Trophoblast cell (in vitro differentiated cells and primary cell): Measurements from ENCODE around the gene EML6.
A peak's percentile ranks its signal among the peaks of the same experiment; 100 is the strongest.

Source experiments
- DNase-seq, 2 donors: peaks; one replicate each; pipeline ENCODE4 v3.0.0-alpha.2; 2016
- H2AFZ ChIP-seq: 2 replicates; pipeline ENCODE4 v1.6.1; 2013; ENCODE audit warnings: low read length, moderate library complexity, mild to moderate bottlenecking; ENCODE audit not compliant: insufficient read depth, poor library complexity
- H2AK5ac ChIP-seq: 2 replicates; pipeline ENCODE4 v1.6.1; 2013; ENCODE audit warnings: mild to moderate bottlenecking, low read length
- H2BK120ac ChIP-seq: 2 replicates; pipeline ENCODE4 v1.6.1; 2013; ENCODE audit warnings: low read length, mild to moderate bottlenecking, moderate library complexity; ENCODE audit not compliant: insufficient read depth, poor library complexity
- H2BK12ac ChIP-seq: 2 replicates; pipeline ENCODE4 v1.6.1; 2013; ENCODE audit warnings: mild to moderate bottlenecking, low read length, moderate library complexity
- H2BK5ac ChIP-seq: 2 replicates; pipeline ENCODE4 v1.6.1; 2013; ENCODE audit warnings: low read length, low read depth, moderate library complexity, mild to moderate bottlenecking; ENCODE audit not compliant: poor library complexity
- H3K14ac ChIP-seq: 2 replicates; pipeline ENCODE4 v1.6.1; 2013; ENCODE audit warnings: mild to moderate bottlenecking, low read length
- H3K18ac ChIP-seq: 2 replicates; pipeline ENCODE4 v1.6.1; 2013; ENCODE audit warnings: mild to moderate bottlenecking, low read length
- H3K23ac ChIP-seq: 2 replicates; pipeline ENCODE4 v1.6.1; 2013; ENCODE audit warnings: low read length
- H3K27ac ChIP-seq: 2 replicates; pipeline ENCODE4 v1.5.1; 2013; ENCODE audit warnings: low read depth, mild to moderate bottlenecking, inconsistent platforms, low read length, moderate library complexity
- H3K27me3 ChIP-seq: 2 replicates; pipeline ENCODE4 v1.6.1; 2013; ENCODE audit warnings: inconsistent platforms, mild to moderate bottlenecking, low read length, moderate library complexity; ENCODE audit not compliant: insufficient read depth
- H3K36me3 ChIP-seq, 2 experiments: 1 replicate in 1 of 2; 2 replicates in 1 of 2; pipeline ENCODE4 v1.6.1; 2013; ENCODE audit warnings: low read length in 2 of 2, mild to moderate bottlenecking in 2 of 2, moderate library complexity in 1 of 2; ENCODE audit not compliant: insufficient read depth in 2 of 2, control insufficient read depth in 1 of 2
- H3K4ac ChIP-seq: 2 replicates; pipeline ENCODE4 v1.6.1; 2013; ENCODE audit warnings: low read depth, mild to moderate bottlenecking, low read length, moderate library complexity
- H3K4me1 ChIP-seq, 2 experiments: 1 replicate in 1 of 2; 2 replicates in 1 of 2; pipeline ENCODE4 v1.6.1; 2013; ENCODE audit warnings: low read length in 2 of 2, mild to moderate bottlenecking in 2 of 2, moderate library complexity in 1 of 2; ENCODE audit not compliant: insufficient read depth in 2 of 2, control insufficient read depth in 1 of 2
- H3K4me2 ChIP-seq: 2 replicates; pipeline ENCODE4 v1.6.1; 2013; ENCODE audit warnings: inconsistent platforms, mild to moderate bottlenecking, low read length, moderate library complexity
- H3K4me3 ChIP-seq: 2 replicates; pipeline ENCODE4 v1.5.1; 2013; ENCODE audit warnings: mild to moderate bottlenecking, low read depth, low read length, inconsistent platforms
- H3K79me1 ChIP-seq: one replicate; pipeline ENCODE4 v1.6.1; 2013; ENCODE audit warnings: low read length
- H3K79me2 ChIP-seq: 2 replicates; pipeline ENCODE4 v1.6.1; 2013; ENCODE audit warnings: low read length, mild to moderate bottlenecking; ENCODE audit not compliant: control insufficient read depth, insufficient read depth, poor library complexity
- H3K9ac ChIP-seq: 2 replicates; pipeline ENCODE4 v1.6.1; 2013; ENCODE audit warnings: mild to moderate bottlenecking, low read length
- H3K9me3 ChIP-seq: 2 replicates; pipeline ENCODE4 v1.6.1; 2013; ENCODE audit warnings: low read depth, mild to moderate bottlenecking, control low read depth, inconsistent platforms, low read length; ENCODE audit not compliant: insufficient read depth
- H4K12ac ChIP-seq: 2 replicates; pipeline ENCODE4 v1.6.1; 2013; ENCODE audit warnings: low read depth, mild to moderate bottlenecking, low read length, moderate library complexity
- H4K8ac ChIP-seq: 2 replicates; pipeline ENCODE4 v1.6.1; 2013; ENCODE audit warnings: low read depth, mild to moderate bottlenecking, low read length, moderate library complexity
- H4K91ac ChIP-seq: one replicate; pipeline ENCODE4 v1.6.1; 2013; ENCODE audit warnings: low read depth, mild to moderate bottlenecking, low read length, moderate library complexity
- WGBS: extraction: QIAGEN DNeasy Blood & Tissue Kit; methylation state at CpG from one replicate; pipeline ENCODE4 v1.1.7; 2013; ENCODE audit warnings: missing lambda C conversion rate; ENCODE audit not compliant: insufficient read length, insufficient coverage; ENCODE audit errors: extremely low coverage; 5-methylcytosine and 5-hydroxymethylcytosine counted together

Gene EML6

DNA sequence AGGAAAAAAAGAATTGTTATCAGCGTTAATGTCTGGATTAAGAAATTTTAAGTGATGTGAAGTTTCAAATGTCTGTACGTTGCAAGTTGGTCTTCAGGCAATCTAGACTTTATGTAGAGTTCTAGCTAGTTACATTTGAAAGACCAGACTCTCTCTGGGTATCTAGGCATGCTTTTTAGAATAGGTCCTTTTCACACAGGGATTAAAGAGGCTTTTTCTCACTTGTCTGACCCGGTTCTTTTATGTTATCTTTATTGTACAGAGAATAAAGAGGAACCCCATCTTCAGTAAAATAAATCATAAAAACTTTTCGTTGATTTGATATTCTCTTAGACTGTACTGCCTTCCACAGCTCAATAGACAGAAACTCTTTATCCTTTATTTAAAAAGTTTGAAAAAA is 8.5 kb upstream of the EML6 start:
- Histone ChIP-seq H2AK5ac (no peak overlapping the region), H4K12ac (no peak overlapping the region), H3K14ac (no peak overlapping the region), H3K27me3 (no peaks in the 10 kb centered on the region), H3K9ac (no peak overlapping the region), H4K8ac (no peak overlapping the region), H3K4ac (no peak overlapping the region), H3K18ac (no peak overlapping the region), H3K4me3 (no peak overlapping the region), H3K79me2 (no peaks in the 10 kb centered on the region), H3K23ac (no peak overlapping the region), H3K36me3 (no peaks in the 10 kb centered on the region), H2BK120ac (no peak overlapping the region), H3K4me1 (no peaks in the 10 kb centered on the region), H2BK5ac (no peak overlapping the region), H3K27ac (no peak overlapping the region), H4K91ac (no peak overlapping the region), H3K9me3 (no peaks in the 10 kb centered on the region), H3K79me1 (no peaks in the 10 kb centered on the region), H2AFZ (no peak overlapping the region), H2BK12ac (no peak overlapping the region), H3K4me2 (no peak overlapping the region)
- WGBS: no CpG with 5 or more reads among the region's 4 CpGs
- DNase-seq: no peak

- no peak overlapping the region for H3K27ac ChIP-seq
- H2BK5ac ChIP-seq: no peak overlapping the region
- H3K27me3 ChIP-seq: no peaks in the 10 kb centered on the region
- no peak overlapping the region for H2AFZ ChIP-seq
- H3K4ac ChIP-seq: no peak overlapping the region
- no peak for DNase-seq
- no peaks in the 10 kb centered on the region for H3K4me1 ChIP-seq
- no peak overlapping the region for H3K23ac ChIP-seq
- no peak overlapping the region for H4K12ac ChIP-seq
- H3K14ac ChIP-seq: no peak overlapping the region
- no peaks in the 10 kb centered on the region for H3K9me3 ChIP-seq
- no peak overlapping the region for H3K9ac ChIP-seq
- no peak overlapping the region for H3K18ac ChIP-seq
- no peaks in the 10 kb centered on the region for H3K79me1 ChIP-seq
- no peak overlapping the region for H2BK120ac ChIP-seq
- H3K79me2 ChIP-seq: no peaks in the 10 kb centered on the region
- H3K4me2 ChIP-seq: no peak overlapping the region
- H3K4me3 ChIP-seq: no peak overlapping the region
- no peaks in the 10 kb centered on the region for H3K36me3 ChIP-seq
- no peak overlapping the region for H2AK5ac ChIP-seq
- no peak overlapping the region for H4K8ac ChIP-seq
- H4K91ac ChIP-seq: no peak overlapping the region
- no peak overlapping the region for H2BK12ac ChIP-seq
These were observed 7.1 kb upstream of the EML6 start for GRCh38 chr2:54716375-54716774.

DNA sequence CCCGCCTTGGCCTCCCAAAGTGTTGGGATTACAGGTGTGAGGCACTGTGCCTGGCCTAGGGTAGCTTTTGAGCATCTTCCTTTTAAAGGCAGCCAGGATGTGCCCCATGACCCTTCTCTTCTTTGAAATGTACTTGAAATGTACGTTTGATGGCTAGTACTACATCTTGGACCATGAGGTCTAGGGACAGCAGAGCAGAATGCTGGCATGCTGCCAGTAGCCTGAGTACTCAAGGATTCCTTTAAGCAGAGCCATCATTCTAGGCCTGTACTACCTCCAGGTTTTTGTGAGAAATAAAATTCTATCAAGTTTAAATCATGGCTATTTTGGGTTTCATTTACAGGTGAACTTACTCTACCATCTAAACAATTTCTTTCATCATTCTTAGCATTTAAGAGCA is 2.9 kb upstream of the EML6 start:
- Histone ChIP-seq H2AFZ (no peak overlapping the region), H3K18ac (no peak overlapping the region), H3K4me1 (peaks cover 0 to 8% of the 10 kb centered on the region in 2 experiments), H3K36me3 (no peaks in the 10 kb centered on the region), H3K79me2 (no peaks in the 10 kb centered on the region), H4K8ac (no peak overlapping the region), H3K27ac (no peak overlapping the region), H4K12ac (no peak overlapping the region), H3K14ac (no peak overlapping the region), H3K4ac (no peak overlapping the region), H3K4me3 (no peak overlapping the region), H3K9ac (no peak overlapping the region), H3K4me2 (no peak overlapping the region), H3K27me3 (peaks cover 18% of the 10 kb centered on the region), H4K91ac (no peak overlapping the region), H2BK5ac (no peak overlapping the region), H3K23ac (no peak overlapping the region), H2AK5ac (no peak overlapping the region), H3K79me1 (peaks cover 2% of the 10 kb centered on the region), H3K9me3 (no peaks in the 10 kb centered on the region), H2BK12ac (no peak overlapping the region), H2BK120ac (no peak overlapping the region)
- no peak for DNase-seq
- WGBS: no CpG with 5 or more reads among the region's 2 CpGs

GRCh38 chr2:54722641-54723040 is 821 bp upstream of the EML6 start:
- H3K4me1 ChIP-seq: peaks cover 0 to 8% of the 10 kb centered on the region in 2 experiments
- no peak overlapping the region for H3K23ac ChIP-seq
- H3K4ac ChIP-seq: no peak overlapping the region
- peak overlapping the region; percentile 98 for H2AFZ ChIP-seq
- no peak overlapping the region for H2BK120ac ChIP-seq
- H3K9ac ChIP-seq: peak overlapping the region; percentile 79
- no peaks in the 10 kb centered on the region for H3K36me3 ChIP-seq
- H2AK5ac ChIP-seq: no peak overlapping the region
- H3K4me3 ChIP-seq: no peak overlapping the region
- no peak overlapping the region for H2BK5ac ChIP-seq
- no CpG with 5 or more reads among the region's 10 CpGs for WGBS
- no peak overlapping the region for H3K14ac ChIP-seq
- H3K9me3 ChIP-seq: no peaks in the 10 kb centered on the region
- no peak overlapping the region for H4K12ac ChIP-seq
- no peaks in the 10 kb centered on the region for H3K79me2 ChIP-seq
- H3K18ac ChIP-seq: no peak overlapping the region
- H2BK12ac ChIP-seq: no peak overlapping the region
- H3K27me3 ChIP-seq: peaks cover 26% of the 10 kb centered on the region
- H3K27ac ChIP-seq: no peak overlapping the region
- H3K79me1 ChIP-seq: peaks cover 2% of the 10 kb centered on the region
- peak in 1 of 2 donors; percentile 16 for DNase-seq
- H4K8ac ChIP-seq: peak overlapping the region; percentile 93
- H3K4me2 ChIP-seq: peak overlapping the region; percentile 81
- H4K91ac ChIP-seq: no peak overlapping the region
